SH-SY5Y (cell line): Measurements from ENCODE around the gene SYT12.

Experiments
- GATA2 ChIP-seq: IDR thresholded peaks from 2 replicates; pipeline ENCODE4 v1.6.1; 2011; ENCODE audit warnings: mild to moderate bottlenecking, low read depth, low read length
- GATA3 ChIP-seq: IDR thresholded peaks from 2 replicates; pipeline ENCODE4 v1.6.1; 2011; ENCODE audit warnings: low read depth, mild to moderate bottlenecking, low read length, moderate library complexity

DNA sequence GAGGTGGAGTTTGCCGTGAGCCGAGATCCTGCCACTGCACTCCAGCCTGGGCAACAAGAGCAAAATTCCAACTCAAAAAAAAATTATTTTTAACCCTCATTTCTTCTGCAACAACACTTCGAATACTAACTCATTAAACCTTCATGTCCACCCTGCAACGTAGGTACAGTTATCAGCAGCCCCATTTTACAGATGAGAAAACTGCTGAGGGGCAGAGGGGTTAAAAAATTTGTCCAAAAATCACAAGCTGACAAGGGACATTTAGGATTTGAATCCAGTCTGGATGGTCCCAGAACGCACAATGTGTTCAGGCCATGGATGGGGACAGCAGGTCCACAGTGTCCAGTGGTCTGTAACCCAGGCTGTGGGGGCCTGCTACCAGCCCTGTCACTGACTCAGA, 62.7 kb downstream of the SYT12 start:
- TF ChIP-seq GATA3 (no peak), GATA2 (no peak)
